SK-N-SH (cell line): ENCODE data around the gene CNTLN. TPM values are rescaled to one million over a fixed set of nuclear protein-coding genes. Genes with fewer than 3 reads are reported as not detected.

Source experiments
- CTCF ChIA-PET: fragments of 300-600, 350-600 bp; formaldehyde crosslinking; extraction: SDS; loops from one replicate; lab custom pipeline; 2021; lab: Yijun Ruan, JAX
- POLR2A ChIA-PET: fragments of 350-600 bp; sonication (Branson Sonifier 250); formaldehyde crosslinking; extraction: SDS; loops from one replicate; lab custom pipeline; 2020; ENCODE audit warnings: antibody characterized with exemption, inconsistent platforms; lab: Yijun Ruan, JAX
- DNase-seq: peaks from one replicate; pipeline ENCODE4 v3.0.0; 2012
- H2AFZ ChIP-seq: fragments of 200-600 bp; sonication (generic); 2 replicates; pipeline ENCODE4 v1.8.1; 2016; ENCODE audit warnings: antibody characterized with exemption, mild to moderate bottlenecking, low read depth
- H3F3A ChIP-seq: fragments of 200-600 bp; sonication (generic); replicated peaks from 2 replicates; pipeline ENCODE3; 2016; ENCODE audit warnings: antibody characterized with exemption, mild to moderate bottlenecking; ENCODE audit not compliant: insufficient read depth
- H3K27ac ChIP-seq, 2 experiments: fragments of 200-500 bp in 1 of 2; fragments of 200-600 bp in 1 of 2; sonication (Bioruptor generic) in 1 of 2; sonication (generic), shearing (Covaris generic) in 1 of 2; 2 replicates each; pipeline versions ENCODE4 v1.5.1 to v1.6.1; 2014 to 2016; ENCODE audit warnings: low read depth in 2 of 2, inconsistent platforms in 1 of 2, low read length in 1 of 2, mild to moderate bottlenecking in 1 of 2, mixed read lengths in 1 of 2
- H3K27me3 ChIP-seq: fragments of 200-600 bp; sonication (generic), shearing (Covaris generic); 2 replicates; pipeline ENCODE4 v1.6.1; 2016; ENCODE audit warnings: mixed run types; ENCODE audit not compliant: insufficient read depth
- H3K36me3 ChIP-seq, 2 experiments: fragments of 200-500 bp in 1 of 2; fragments of 200-600 bp in 1 of 2; sonication (Bioruptor generic) in 1 of 2; sonication (generic) in 1 of 2; replicated peaks in 1 of 2; 2 replicates each; pipeline versions ENCODE3 to v1.5.1; 2014 to 2016; ENCODE audit warnings: low read length in 1 of 2, mild to moderate bottlenecking in 1 of 2; ENCODE audit not compliant: insufficient read depth in 2 of 2, control insufficient read depth in 1 of 2
- H3K4me1 ChIP-seq, 2 experiments: fragments of 200-500 bp in 1 of 2; fragments of 200-600 bp in 1 of 2; sonication (Bioruptor generic) in 1 of 2; sonication (generic), shearing (Covaris generic) in 1 of 2; 2 replicates each; pipeline versions ENCODE4 v1.5.1 to v1.6.1; 2014 to 2016; ENCODE audit warnings: low read depth in 1 of 2, low read length in 1 of 2, mixed run types in 1 of 2; ENCODE audit not compliant: insufficient read depth in 2 of 2, control insufficient read depth in 1 of 2
- H3K4me2 ChIP-seq: fragments of 200-600 bp; sonication (generic), shearing (Covaris generic); 2 replicates; pipeline ENCODE4 v1.6.1; 2017; ENCODE audit warnings: mixed run types
- H3K4me3 ChIP-seq, 2 experiments: fragments of 200-500 bp in 1 of 2; fragments of 200-600 bp in 1 of 2; sonication (Bioruptor generic) in 1 of 2; sonication (generic), shearing (Covaris generic) in 1 of 2; 2 replicates each; pipeline versions ENCODE4 v1.5.1 to v1.8.1; 2014 to 2016; ENCODE audit warnings: low read depth in 2 of 2, inconsistent platforms in 1 of 2, low read length in 1 of 2, mild to moderate bottlenecking in 1 of 2, mixed read lengths in 1 of 2, moderate library complexity in 1 of 2
- H3K79me2 ChIP-seq: fragments of 200-600 bp; sonication (generic); 2 replicates; pipeline ENCODE4 v1.8.1; 2017; ENCODE audit warnings: mild to moderate bottlenecking; ENCODE audit not compliant: insufficient read depth
- H3K9ac ChIP-seq: fragments of 200-600 bp; sonication (generic); 2 replicates; pipeline ENCODE4 v1.6.1; 2017; ENCODE audit warnings: mixed run types
- H3K9me2 ChIP-seq: fragments of 200-600 bp; sonication (generic); 2 replicates; pipeline ENCODE4 v1.6.1; 2017; ENCODE audit warnings: mixed run types
- H3K9me3 ChIP-seq: fragments of 200-600 bp; sonication (generic); 2 replicates; pipeline ENCODE4 v1.6.1; 2017; ENCODE audit warnings: mixed run types, mild to moderate bottlenecking, moderate library complexity
- H4K20me1 ChIP-seq: fragments of 200-600 bp; sonication (generic); 2 replicates; pipeline ENCODE4 v1.6.1; 2017; ENCODE audit warnings: mild to moderate bottlenecking, mixed run types; ENCODE audit not compliant: insufficient read depth
- CHD2 ChIP-seq: fragments of 150-350 bp; IDR thresholded peaks from 2 replicates; pipeline ENCODE4 v1.6.1; 2018; ENCODE audit warnings: low read length; ENCODE audit not compliant: partially characterized antibody
- EP300 ChIP-seq, 2 experiments: IDR thresholded peaks; 2 replicates each; pipeline versions ENCODE4 v1.4.0 to v1.6.1; 2012; ENCODE audit warnings: borderline replicate concordance in 1 of 2, low read depth in 1 of 2, low read length in 1 of 2
- EZH2phosphoT487 ChIP-seq: fragments of 200-600 bp; sonication (generic); IDR thresholded peaks from 2 replicates; pipeline ENCODE4 v1.6.1; 2017; ENCODE audit warnings: low read depth, mixed run types, mild to moderate bottlenecking, antibody characterized with exemption, moderate library complexity, borderline replicate concordance
- FOSL2 ChIP-seq: IDR thresholded peaks from 2 replicates; pipeline ENCODE4 v1.4.0; 2012; ENCODE audit warnings: low read depth, mild to moderate bottlenecking, moderate library complexity, borderline replicate concordance
- FOXJ3 ChIP-seq: sonication (generic); formaldehyde crosslinking; IDR thresholded peaks from 2 replicates; pipeline ENCODE4 v1.5.1; 2020; ENCODE audit warnings: mild to moderate bottlenecking, missing genetic modification reagents
- GABPA ChIP-seq: IDR thresholded peaks from 2 replicates; pipeline ENCODE4 v1.4.0; 2012; ENCODE audit warnings: low read depth, mild to moderate bottlenecking
- GATA2 ChIP-seq: sonication (generic); formaldehyde crosslinking; IDR thresholded peaks from 2 replicates; pipeline ENCODE4 v1.5.0; 2020; ENCODE audit warnings: mild to moderate bottlenecking, missing genetic modification reagents
- MAX ChIP-seq: IDR thresholded peaks from 2 replicates; pipeline ENCODE4 v1.4.0; 2012; ENCODE audit warnings: low read depth
- RAD21 ChIP-seq: IDR thresholded peaks from 2 replicates; pipeline ENCODE4 v1.6.1; 2012; ENCODE audit warnings: mild to moderate bottlenecking, low read length
- RCOR1 ChIP-seq: fragments of 150-350 bp; IDR thresholded peaks from 2 replicates; pipeline ENCODE4 v1.6.1; 2017; ENCODE audit warnings: antibody characterized with exemption, low read length
- RFX5 ChIP-seq: IDR thresholded peaks from 2 replicates; pipeline ENCODE4 v1.6.1; 2012; ENCODE audit warnings: mild to moderate bottlenecking, improper control_type of control experiment, low read length
- SIN3A ChIP-seq: IDR thresholded peaks from 2 replicates; pipeline ENCODE4 v1.6.1; 2012; ENCODE audit warnings: low read depth, mild to moderate bottlenecking, low read length, moderate library complexity, borderline replicate concordance
- SMC3 ChIP-seq: IDR thresholded peaks from 2 replicates; pipeline ENCODE4 v1.6.1; 2012; ENCODE audit warnings: low read depth, low read length, improper control_type of control experiment
- TEAD4 ChIP-seq: IDR thresholded peaks from 2 replicates; pipeline ENCODE4 v1.4.0; 2012; ENCODE audit warnings: mild to moderate bottlenecking, borderline replicate concordance; ENCODE audit not compliant: insufficient read depth
- USF1 ChIP-seq: IDR thresholded peaks from 2 replicates; pipeline ENCODE4 v1.4.0; 2012; ENCODE audit warnings: low read depth, borderline replicate concordance
- YY1 ChIP-seq: IDR thresholded peaks from 2 replicates; pipeline ENCODE4 v1.4.0; 2012; ENCODE audit warnings: low read depth, mild to moderate bottlenecking
- WGBS: methylation state at CpG from one replicate; pipeline ENCODE4 v1.1.6; 2017; ENCODE audit warnings: low lambda C conversion rate; 5-methylcytosine and 5-hydroxymethylcytosine counted together
- polyA plus RNA-seq, 3 experiments: library from polyadenylated mRNA; depleted of rRNA; stranded (reverse); fragments of >200 nt; gene quantifications; 2 replicates each; pipeline ENCODE4 v1.2.3, GENCODE V29; 2012
- small RNA-seq, 7 experiments: library from RNA; depleted of rRNA; stranded (forward); fragments of <200 nt; gene quantifications; one replicate each; pipeline ENCODE3, GENCODE V24; 2012
- TF ChIP-seq, protein P1 (sequence below): IDR thresholded peaks from 2 replicates; pipeline ENCODE4 v1.4.0; 2012; ENCODE audit warnings: low read depth, borderline replicate concordance
- TF ChIP-seq, protein P2 (sequence below): fragments of 150-350 bp; IDR thresholded peaks from 2 replicates; pipeline ENCODE4 v1.6.1; 2016; ENCODE audit warnings: mild to moderate bottlenecking, low read depth, low read length

Gene CNTLN
- polyA plus RNA-seq, 1 of the 3 experiments (the other 2 are of a cell fraction) = 2.5 TPM

- Histone ChIP-seq H3F3A (no peaks in the 10 kb centered on the region), H3K9me3 (no peaks in the 10 kb centered on the region), H3K79me2 (no peaks in the 10 kb centered on the region), H3K4me1 (no peaks in the 10 kb centered on the region), H4K20me1 (no peaks in the 10 kb centered on the region), H3K27me3 (no peaks in the 10 kb centered on the region), H3K4me2 (no peak overlapping the region), H3K4me3 (no peak overlapping the region)
- ChIA-PET POLR2A (no interaction called here), CTCF (interaction anchor here (1.0 kb wide), 1 partner anchor 662 kb away, joined by 3 read pairs; no protein-coding TSS in a partner anchor)
- no peak for DNase-seq
- TF ChIP-seq EZH2phosphoT487 (no peak), GABPA (no peak), SMC3 (no peak), TEAD4 (no peak), FOSL2 (no peak), EP300 (IDR thresholded peaks at IDR 0.05; ENCODE audit: borderline replicate concordance in 1 of 2, low read depth in 1 of 2, low read length in 1 of 2) (no peak), RFX5 (no peak), MAX (no peak), CHD2 (no peak), YY1 (no peak), RCOR1 (no peak), FOXJ3 (CRISPR knock-in tag) (no peak), GATA2 (CRISPR knock-in tag) (no peak), SIN3A (no peak), USF1 (no peak), RAD21 (no peak)
- TF ChIP-seq, protein P1, sequence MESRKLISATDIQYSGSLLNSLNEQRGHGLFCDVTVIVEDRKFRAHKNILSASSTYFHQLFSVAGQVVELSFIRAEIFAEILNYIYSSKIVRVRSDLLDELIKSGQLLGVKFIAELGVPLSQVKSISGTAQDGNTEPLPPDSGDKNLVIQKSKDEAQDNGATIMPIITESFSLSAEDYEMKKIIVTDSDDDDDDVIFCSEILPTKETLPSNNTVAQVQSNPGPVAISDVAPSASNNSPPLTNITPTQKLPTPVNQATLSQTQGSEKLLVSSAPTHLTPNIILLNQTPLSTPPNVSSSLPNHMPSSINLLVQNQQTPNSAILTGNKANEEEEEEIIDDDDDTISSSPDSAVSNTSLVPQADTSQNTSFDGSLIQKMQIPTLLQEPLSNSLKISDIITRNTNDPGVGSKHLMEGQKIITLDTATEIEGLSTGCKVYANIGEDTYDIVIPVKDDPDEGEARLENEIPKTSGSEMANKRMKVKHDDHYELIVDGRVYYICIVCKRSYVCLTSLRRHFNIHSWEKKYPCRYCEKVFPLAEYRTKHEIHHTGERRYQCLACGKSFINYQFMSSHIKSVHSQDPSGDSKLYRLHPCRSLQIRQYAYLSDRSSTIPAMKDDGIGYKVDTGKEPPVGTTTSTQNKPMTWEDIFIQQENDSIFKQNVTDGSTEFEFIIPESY = no peak
- TF ChIP-seq, protein P2, sequence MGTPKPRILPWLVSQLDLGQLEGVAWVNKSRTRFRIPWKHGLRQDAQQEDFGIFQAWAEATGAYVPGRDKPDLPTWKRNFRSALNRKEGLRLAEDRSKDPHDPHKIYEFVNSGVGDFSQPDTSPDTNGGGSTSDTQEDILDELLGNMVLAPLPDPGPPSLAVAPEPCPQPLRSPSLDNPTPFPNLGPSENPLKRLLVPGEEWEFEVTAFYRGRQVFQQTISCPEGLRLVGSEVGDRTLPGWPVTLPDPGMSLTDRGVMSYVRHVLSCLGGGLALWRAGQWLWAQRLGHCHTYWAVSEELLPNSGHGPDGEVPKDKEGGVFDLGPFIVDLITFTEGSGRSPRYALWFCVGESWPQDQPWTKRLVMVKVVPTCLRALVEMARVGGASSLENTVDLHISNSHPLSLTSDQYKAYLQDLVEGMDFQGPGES = no peak
- TF ChIP-seq, all 33 proteins: peak for 0
- 2% methylated on average over 2 of the region's 2 CpGs for WGBS
- Histone ChIP-seq H2AFZ (no peak overlapping the region), H3K9me2 (no peaks in the 10 kb centered on the region), H3K36me3 (no peaks in the 10 kb centered on the region), H3K27ac (no peak overlapping the region), H3K9ac (no peak overlapping the region)
Measured at GRCh38 chr9:17551023-17551422, 416.2 kb downstream of the CNTLN start.

Small RNA genes lying within 50 kb of the gene (small RNA-seq; reads per million reads assigned to genes)
- gene RPS29P33 = 0 reads per million in 7 experiments
